Measurements from ENCODE around the gene DNAJC4.
A peak's percentile ranks its signal among the peaks of the same experiment; 100 is the strongest.
"Not testable (repeated sequence)": the region's sequence is repeated elsewhere in the genome, so short reads cannot be mapped to it uniquely, and the experiment has no call there.

DNAJC4 gene

GRCh38 chr11:64246621-64246870, 16.2 kb downstream of the DNAJC4 start:
- DNase-seq: not testable (repeated sequence)

GRCh38 chr11:64246871-64247728, 16.8 kb downstream of the DNAJC4 start, which contains the start of gene PPP1R14B:
Gene PPP1R14B, minus strand, starts transcription at chr11:64246943. Its CDS starts 270 bp downstream, at chr11:64246673.
- peak; percentile 77 for DNase-seq

DNA sequence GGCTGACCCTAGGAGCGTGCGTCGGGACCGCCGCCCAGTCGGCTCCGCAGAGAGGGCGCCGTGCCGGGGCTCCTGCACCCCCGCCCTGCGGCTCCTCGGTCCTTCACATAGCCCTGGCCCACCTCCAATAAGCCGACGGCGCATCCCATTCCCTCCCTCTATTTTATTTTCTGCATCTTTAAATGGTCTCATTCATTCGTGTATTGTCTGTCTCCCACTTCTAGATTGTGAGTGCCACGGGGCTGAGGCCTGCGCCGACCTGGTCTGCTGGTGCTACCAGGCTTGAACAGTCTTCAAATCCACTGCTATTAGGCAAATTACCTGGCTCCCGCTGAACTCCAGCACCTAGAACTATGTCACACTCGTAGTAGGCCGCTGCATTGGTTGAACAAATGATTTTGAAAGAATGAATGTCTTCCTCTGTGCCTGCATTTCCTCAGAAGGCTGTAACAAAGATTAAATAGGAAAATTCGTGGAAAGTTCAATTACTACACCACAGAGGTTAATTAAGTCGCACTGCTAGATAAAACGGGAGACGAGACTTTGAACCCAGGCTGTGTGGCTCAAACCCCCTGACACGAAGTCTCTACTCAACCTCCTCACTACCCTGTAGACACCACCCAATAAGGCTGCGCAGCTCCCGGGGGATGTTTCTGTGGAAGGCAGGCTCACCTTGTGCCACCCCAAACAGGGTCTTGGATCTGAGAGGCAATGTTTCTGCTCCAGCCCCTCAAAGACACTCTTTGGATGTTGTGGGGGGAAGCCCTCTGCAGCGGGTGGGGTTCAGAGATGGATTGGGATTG, 17.6 kb downstream of the DNAJC4 start:
- DNase-seq: no peak

DNA sequence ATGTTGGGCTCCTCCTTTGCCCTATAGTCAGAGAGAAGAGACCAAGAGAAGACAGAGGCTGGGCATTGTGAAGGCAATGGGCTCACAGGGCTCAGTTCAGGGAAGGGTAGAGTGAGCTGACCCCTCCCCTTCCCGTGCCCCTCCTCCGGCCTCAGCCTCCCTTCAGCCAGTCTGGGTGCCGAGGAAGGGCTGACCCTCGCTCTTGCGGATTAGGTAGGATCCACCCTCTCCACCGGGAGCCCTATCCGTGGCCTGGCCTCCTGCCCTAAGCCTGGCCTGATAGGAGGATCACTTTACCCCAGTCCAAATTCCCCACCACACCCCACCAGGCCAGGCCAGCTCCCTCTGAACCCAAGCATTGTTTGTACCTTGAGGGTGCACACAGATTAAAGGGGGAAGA, 18.2 kb downstream of the DNAJC4 start:
- DNase-seq: no peak

DNA sequence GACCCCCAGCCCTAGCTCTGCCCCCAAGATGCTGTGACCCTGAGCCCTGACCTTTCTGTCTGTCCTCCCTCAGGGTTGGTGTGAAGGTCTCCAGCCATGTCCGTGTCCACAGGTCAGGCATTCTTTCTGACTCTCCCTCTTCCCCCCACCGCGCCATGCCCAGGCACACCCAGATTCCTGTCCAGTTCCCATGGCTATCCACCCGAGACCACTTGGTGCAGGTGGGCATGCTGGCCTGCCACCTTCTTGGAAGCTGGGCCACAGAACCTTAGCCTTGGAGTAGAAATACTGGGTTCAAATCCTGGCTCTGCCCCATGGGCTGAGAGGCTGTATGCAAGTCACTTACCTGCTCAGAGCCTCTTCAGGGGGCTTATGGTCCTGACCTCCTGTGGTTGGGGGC, 18.7 kb downstream of the DNAJC4 start:
- DNase-seq: no peak

DNA sequence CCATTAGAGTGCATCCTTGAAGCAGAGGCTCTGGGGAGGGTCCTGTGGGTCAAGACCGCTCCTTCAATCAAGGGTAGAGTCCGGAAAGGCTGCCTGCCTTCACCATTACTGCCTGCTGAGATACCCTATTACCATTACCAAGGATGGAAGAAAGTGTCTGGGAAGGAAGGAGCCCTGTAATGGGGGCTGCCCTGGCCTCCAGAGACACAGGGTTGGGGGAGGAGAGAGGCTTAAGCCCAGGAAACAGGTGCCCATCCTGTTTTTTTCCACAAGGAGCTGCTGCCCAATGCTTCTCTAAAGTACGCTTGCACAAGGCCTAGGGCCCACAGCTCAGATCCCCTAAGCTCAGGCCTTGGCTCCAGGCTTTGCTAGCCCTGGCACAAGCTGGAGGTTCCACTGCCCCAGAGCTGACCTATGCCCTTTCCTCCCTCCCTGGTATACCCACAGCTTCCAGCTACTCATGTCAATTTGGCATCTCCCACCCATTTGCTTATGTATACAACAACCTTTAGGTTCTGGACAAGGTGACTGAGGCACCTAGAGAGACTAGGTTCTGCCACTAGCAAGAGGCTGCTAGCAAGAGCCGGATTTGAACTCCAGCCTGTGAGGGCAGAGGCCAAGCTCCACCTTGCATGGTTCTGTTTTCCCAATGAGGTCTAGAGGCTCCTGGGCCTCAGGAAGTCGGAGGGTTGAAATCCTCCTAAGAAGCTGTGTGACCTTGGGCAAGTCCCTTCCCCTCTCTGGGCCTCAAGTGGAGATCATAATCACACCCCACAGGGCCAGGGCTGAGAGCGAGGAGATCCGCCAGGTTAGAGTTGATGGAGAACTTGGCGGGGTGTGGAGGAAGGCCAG, 19.4 kb downstream of the DNAJC4 start:
- no peak for DNase-seq

GRCh38 chr11:64250415-64251015, 20.2 kb downstream of the DNAJC4 start:
- DNase-seq: no peak

DNA sequence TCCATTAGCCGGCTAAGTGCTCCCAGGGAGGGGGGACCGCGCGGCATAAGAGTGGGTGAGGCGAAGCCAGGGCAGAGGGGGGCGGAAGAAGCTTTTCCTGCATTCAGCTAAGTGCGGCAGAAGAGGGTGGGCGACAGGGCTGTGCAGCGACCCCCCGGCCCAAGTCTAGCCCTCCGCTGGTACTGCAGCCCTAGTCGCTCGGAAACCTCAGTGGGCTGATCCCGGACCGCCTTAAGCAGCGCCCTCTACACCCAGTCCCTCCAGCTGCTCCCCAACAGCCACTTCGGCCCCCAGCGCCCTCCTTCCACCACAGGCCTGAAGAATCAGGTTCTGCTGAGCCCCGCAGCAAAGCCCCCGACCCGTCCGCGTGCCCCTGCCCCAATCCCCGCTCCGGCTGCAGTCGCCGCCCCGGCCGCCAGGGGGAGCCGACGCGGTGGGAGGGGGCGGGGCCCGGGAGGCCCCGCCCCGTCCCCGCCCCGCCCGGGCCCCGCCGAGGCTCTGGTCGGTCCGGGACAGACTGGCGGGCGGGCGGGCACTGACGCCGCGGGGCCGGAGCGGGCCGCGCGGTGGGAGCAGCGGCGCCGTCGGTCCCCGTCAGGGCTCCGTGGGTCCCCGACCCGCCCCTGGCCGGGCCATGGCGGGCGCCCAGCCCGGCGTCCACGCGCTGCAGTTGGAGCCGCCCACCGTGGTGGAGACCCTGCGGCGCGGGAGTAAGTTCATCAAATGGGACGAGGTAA, 20.8 kb downstream of the DNAJC4 start, which contains the start of gene PLCB3:
Gene PLCB3, plus strand, starts transcription at position 515 of the 737 bp plus-strand sequence. Its CDS starts 120 bp downstream, at position 635.
- DNase-seq: peak; percentile 62

- DNase-seq: no peak
These were observed 21.3 kb downstream of the DNAJC4 start for GRCh38 chr11:64251753-64252002.

- no peak for DNase-seq
These were observed 21.9 kb downstream of the DNAJC4 start for GRCh38 chr11:64252003-64252872.

DNA sequence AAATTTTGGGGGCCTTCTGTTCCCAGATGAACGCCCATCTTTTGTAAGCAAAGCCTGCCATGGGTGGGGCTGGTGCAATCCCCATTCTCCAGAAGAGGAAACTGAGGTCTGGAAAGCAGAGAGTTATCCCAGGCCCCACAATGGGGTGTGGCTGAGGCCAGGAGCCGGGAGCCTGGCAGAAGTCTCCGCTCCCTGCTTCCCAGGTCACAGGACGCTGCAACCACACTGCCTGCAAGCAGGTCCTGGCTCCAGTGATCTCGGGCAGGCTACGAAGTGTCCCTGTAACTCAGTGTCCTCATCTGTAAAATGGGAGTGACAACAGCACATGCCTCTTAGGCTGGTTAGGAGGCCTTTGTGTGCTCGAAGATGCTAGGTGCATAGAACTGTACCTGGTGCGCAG, 22.7 kb downstream of the DNAJC4 start:
- no peak for DNase-seq

DNA sequence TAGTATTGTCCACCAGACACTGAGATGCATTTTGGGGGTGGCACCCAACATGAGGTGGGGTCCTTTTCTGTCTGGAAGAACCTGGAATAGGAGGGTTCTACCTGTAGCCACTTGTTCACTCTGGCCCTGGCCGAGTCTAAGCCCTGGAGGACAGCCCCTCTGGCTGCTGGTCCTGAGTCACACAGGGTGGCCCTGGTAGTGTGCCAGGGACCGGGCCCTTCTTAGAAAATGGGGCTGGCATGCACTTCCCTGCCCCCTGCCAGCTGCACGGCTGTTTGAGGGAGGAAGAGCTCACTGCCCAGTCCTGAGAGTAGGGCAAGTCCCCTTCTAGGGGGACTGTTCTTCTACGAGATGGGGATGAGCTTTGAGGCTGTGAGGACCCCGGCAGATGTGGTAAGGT, 23.1 kb downstream of the DNAJC4 start:
- DNase-seq: no peak

- no peak for DNase-seq
These were observed 24.0 kb downstream of the DNAJC4 start for GRCh38 chr11:64254326-64254725.

- DNase-seq: no peak
These were observed 25.1 kb downstream of the DNAJC4 start for GRCh38 chr11:64255135-64256128.

DNA sequence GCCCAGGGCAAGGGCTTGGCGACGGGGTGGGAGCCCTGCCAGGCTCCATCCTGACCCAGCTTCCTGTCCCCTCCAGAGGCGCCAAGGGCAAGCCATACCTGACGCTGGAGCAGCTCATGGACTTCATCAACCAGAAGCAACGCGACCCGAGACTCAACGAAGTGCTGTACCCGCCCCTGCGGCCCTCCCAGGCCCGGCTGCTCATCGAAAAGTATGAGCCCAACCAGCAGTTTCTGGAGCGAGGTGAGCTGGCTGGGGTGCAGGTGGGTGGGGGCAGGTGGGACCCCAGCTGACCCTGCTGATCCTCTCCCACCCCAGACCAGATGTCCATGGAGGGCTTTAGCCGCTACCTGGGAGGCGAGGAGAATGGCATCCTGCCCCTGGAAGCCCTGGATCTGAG, 26.0 kb downstream of the DNAJC4 start:
- no peak for DNase-seq

- no peak for DNase-seq
These were observed 28.0 kb downstream of the DNAJC4 start for GRCh38 chr11:64258356-64258755.

DNA sequence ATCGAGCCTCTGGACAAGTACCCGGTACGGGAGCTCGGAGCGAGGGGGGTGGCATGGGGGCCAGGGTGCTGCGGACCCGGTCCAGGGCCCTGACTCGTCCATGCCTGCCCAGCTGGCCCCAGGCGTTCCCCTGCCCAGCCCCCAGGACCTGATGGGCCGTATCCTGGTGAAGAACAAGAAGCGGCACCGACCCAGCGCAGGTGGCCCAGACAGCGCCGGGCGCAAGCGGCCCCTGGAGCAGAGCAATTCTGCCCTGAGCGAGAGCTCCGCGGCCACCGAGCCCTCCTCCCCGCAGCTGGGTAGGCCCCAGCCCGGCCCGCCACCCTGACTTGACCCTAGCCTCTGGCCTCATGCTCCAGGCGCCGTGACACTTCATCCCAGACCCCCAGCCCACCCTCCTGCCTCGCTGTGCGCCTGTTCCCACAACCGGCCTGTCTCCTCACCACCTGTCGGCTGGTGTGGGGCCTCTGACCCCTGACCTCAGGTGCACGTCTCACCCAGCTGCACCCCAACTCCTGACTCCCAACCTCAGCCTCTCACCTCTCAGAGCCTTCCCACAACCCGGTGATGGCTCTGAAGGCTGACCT, 28.7 kb downstream of the DNAJC4 start:
- no peak for DNase-seq

- no peak for DNase-seq
These were observed 29.3 kb downstream of the DNAJC4 start for GRCh38 chr11:64259533-64260067.

DNA sequence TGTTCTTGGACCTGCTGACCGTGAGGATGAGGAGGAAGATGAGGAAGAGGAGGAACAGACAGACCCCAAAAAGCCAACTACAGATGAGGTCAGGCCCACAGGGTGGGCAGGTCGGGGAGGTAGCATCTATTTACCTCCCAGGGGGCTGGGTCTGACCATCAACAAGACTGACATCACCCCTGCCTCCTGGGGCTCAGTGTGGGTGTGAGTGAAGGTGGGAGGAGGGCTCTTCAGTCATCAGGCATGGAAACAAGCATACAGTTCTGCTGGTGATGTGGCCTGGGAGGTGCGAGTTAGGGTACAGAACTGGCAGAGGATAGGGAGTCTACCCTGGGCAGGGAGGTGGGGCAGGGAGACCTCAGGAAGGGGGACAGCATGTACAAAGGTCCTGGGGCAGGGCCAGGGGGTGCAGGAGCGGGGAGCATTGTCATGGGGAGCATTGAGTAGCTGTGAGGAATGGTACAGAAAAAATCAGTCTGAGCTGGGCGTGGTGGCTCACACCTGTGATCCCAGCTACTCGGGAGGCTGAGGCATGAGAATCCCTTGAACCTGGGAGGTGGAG, 29.9 kb downstream of the DNAJC4 start:
- DNase-seq: no peak

All from activated CD4-positive, alpha-beta T cell treated with anti-CD3 and anti-CD28 coated beads, Interleukin-2, amount 50 U/mL, for 1 hour (primary cell).